GM12872 (cell line): ENCODE data around the gene SPSB2.

Experiments
- TF ChIP-seq, protein P1 (sequence below): IDR thresholded peaks from 3 replicates; pipeline ENCODE4 v1.5.1; 2011; ENCODE audit warnings: low read depth, mild to moderate bottlenecking, low read length, moderate library complexity; ENCODE audit not compliant: insufficient read depth

The SPSB2 gene

DNA sequence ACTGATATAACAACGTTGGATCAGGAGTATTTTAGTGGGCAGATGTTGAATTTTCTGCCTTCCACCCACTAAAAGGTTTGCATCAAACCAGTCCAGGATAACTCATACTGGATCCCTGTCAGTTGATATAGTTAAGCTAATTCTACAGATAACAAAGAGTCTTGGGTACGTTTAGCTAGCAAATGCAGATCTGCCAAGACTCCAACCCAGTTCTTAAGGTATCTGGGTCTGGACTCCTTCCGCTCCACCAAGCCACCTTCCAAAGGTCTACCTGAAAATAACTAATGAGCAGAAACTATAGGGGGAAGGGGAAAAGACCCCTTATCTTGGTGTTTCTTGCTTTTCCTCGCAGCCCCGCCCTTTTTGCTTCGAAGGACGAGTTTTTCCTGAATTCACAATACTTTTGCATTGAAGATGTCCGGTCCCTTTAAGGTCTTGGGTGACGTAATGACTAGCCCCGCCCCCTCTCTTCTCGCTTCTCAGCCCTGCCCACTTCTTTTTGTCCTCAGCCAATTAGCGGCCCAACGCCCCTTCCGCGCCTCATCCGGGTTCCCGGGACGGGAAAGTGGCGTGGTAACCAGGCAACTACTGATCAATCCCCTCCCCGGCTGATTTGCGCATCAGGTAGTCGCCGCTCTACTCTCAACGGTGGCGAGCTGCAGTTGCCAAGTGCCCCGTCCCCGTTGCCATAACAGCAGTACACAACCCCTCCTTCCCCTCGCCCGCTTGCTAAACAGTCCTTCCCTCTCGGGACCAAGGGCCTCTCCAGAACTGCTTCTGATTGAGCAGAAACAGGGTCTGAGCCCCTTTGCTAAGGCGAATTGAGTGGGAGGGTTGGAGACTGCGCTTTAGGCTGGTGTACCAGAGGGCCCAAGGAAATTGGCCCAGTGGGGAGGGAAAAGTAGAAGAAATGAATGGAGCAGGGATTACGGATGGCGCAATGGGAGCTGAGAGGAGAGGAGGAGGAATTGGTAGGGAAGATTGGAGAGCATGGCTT, 31.5 kb upstream of the SPSB2 start, which contains the start of gene LRRC23:
LRRC23 (plus strand) TSS at position 543 of the 997 bp plus-strand sequence. CDS start 812 bp downstream, outside the sequence.
- TF ChIP-seq, protein P1, sequence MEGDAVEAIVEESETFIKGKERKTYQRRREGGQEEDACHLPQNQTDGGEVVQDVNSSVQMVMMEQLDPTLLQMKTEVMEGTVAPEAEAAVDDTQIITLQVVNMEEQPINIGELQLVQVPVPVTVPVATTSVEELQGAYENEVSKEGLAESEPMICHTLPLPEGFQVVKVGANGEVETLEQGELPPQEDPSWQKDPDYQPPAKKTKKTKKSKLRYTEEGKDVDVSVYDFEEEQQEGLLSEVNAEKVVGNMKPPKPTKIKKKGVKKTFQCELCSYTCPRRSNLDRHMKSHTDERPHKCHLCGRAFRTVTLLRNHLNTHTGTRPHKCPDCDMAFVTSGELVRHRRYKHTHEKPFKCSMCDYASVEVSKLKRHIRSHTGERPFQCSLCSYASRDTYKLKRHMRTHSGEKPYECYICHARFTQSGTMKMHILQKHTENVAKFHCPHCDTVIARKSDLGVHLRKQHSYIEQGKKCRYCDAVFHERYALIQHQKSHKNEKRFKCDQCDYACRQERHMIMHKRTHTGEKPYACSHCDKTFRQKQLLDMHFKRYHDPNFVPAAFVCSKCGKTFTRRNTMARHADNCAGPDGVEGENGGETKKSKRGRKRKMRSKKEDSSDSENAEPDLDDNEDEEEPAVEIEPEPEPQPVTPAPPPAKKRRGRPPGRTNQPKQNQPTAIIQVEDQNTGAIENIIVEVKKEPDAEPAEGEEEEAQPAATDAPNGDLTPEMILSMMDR, result no peak

DNA sequence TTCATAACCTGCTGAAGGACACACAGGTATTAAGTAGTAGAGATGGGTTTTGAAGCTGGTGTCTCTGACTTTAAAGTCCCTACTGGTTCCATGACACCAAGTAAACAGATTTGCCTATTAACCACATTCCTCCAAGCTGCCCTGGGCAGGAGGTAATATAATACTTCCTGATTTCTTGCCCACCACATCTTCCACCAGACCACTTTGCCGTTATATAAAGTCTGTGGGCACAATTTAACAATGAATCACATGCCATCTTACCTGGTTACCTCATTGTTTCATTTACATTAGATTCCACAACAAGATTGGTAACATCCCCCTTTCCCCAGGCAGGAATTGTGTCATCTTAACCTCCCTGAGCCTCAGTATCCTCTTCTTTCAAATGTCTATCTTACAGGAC, 30.6 kb upstream of the SPSB2 start:
- TF ChIP-seq, protein P1, result no peak

DNA sequence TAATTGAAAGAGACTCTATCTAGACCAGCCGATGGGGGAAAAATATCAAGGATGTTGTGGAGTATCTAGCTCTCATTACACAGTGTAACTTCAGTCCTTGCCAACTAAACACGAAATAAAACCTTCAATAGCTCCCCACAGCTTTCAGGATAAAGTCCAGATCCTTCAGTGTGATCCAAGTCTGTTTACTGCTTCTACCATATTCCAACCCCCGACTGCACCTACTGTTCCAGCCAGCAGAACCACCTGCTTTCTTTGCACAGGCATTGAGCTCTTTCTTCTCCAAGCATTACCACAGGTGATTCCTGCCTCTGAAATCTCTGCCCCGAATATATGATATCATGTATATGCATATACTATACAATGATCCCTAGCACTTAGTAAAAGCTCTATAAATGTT, 29.3 kb upstream of the SPSB2 start:
- TF ChIP-seq, protein P1, result no peak

DNA sequence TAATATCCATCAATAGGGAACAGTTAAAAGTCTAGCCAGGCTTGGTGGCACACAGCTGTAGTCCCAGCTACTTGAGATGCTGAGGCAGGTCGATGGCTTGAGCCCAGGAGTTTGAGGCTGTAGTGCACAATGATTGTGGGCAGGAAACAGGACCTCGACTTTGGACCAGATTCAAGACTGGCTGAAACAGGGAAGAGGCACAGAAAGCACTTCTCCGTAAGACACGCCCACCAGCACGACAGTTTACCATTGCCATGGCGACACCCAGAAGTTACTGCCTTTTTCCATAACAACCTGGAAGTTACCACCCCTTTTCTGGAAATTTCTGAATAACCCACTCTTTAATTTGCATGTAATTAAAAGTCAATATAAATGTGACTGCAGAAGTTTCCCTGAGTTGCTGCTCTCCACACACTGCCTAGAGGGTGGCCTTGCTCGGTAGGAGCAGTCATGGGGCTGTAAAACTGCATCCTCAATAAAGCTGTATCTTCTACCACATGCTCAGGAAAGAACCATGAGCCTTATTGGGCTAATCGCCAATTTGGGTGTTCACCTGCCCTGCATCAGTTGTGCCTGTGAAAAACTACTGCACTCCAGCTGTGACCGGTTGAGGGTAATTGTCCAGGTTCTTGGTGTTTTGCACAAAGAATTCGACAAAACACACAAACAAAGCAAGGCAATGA, 26.9 kb upstream of the SPSB2 start:
- TF ChIP-seq, protein P1, result no peak

DNA sequence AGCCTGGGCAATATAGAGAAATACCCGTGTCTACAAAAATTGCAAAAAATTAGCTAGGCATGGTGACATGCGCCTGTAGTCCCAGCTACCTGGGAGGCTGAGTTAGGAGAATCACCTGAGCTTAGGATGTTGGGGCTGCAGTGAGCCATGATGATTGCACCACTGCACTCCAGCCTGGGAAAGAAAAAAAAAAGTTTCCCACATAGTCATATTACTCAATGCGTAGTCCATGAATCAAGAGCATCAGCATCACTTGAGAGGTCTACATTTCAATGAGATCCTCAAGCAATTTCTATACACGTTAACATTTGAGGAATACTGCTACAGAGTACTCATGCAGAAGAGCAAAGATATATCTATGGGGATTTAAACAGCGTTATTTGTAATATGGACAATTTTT, 26.3 kb upstream of the SPSB2 start:
- TF ChIP-seq, protein P1, result no peak

DNA sequence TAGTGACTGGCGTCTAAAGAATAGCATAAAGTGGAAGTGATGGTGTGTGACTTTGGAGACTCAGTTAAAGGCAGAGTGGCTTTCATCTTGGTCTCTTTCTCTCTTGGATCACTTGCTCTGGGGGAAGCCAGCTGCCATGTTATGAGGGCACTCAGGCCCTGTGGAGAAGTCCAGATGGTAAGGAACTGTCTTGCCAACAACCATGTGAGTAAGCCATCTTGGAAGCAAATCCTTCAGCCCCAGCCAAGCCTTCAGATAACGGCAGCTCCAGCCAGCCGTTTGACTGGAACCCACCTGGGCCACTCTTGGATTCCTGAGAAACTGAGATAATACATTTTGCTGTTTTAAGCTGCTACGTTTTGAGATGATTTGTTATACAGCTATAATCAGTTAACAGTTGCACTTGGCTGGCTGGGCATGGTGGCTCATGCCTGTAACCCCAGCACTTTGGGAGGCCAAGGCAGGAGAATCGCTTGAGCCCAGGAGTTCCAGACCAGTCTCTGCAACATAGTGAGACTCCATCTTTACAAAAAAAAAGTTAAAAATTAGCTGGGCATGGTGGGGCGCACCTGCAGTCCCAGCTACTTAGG, 23.8 kb upstream of the SPSB2 start:
- TF ChIP-seq, protein P1, result no peak

DNA sequence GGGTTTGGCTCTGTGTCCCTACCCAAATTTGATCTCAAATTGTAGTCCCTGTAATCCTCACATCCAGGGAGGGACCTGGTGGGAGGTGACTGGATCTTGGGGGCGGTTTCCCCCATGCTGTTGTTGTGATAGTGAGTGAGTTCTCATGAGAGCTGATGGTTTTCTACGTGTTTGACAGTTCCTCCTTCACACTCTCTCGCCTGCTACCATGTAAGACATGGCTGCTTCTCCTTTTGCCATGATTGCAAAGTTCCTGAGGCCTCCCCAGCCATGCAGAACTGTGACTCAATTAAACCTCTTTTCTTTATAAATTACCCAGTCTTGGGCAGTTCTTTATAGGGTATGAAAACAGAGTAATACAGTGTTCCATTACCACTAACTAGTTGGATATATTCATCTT, 21.2 kb upstream of the SPSB2 start:
- TF ChIP-seq, protein P1, result no peak
